ENCODE data around the gene FXYD1. TPM values are rescaled to one million over a fixed set of nuclear protein-coding genes. Genes with fewer than 3 reads are reported as not detected.

Gene FXYD1
- total and polyA plus RNA-seq, 2 experiments from 2014 or later = 0.43 to 1.2 TPM

GRCh38 chr19:35130761-35131720, 7.6 kb upstream of the FXYD1 start:
- H3K9me2 ChIP-seq (ENCODE audit: insufficient read depth) = no peaks in the 10 kb centered on the region
- no peaks in the 10 kb centered on the region for H3K79me2 ChIP-seq (ENCODE audit: insufficient read depth)
- H3F3A ChIP-seq (ENCODE audit: insufficient read depth) = no peaks in the 10 kb centered on the region
- no peak overlapping the region for H2AFZ ChIP-seq
- H3K4me2 ChIP-seq (ENCODE audit: unreplicated experiment) = no peak overlapping the region
- H3K4me1 ChIP-seq (ENCODE audit: insufficient read depth) = no peaks in the 10 kb centered on the region
- no peaks in the 10 kb centered on the region for H4K20me1 ChIP-seq (ENCODE audit: insufficient read depth)
- H3K9me3 ChIP-seq (ENCODE audit: low read depth) = no peaks in the 10 kb centered on the region
- no peak for TF ChIP-seq EZH2phosphoT487 (IDR thresholded peaks at IDR 0.05; ENCODE audit: insufficient read depth, low read depth)
- TF ChIP-seq EZH2 (IDR thresholded peaks at IDR 0.05; ENCODE audit: insufficient read depth, poor library complexity, severe bottlenecking) = no peak
- 68 to 71% methylated on average over 30 to 31 of the region's 31 CpGs for WGBS, 2 experiments (ENCODE audit: low coverage in 1 of 2, low lambda C conversion rate in 2 of 2, missing lambda C conversion rate in 2 of 2)
- H3K36me3 ChIP-seq (ENCODE audit: low read depth) = no peaks in the 10 kb centered on the region
- H3K9ac ChIP-seq = no peak overlapping the region
- no peak overlapping the region for H3K27ac ChIP-seq
- H3K4me3 ChIP-seq = no peak overlapping the region
- in situ Hi-C loops (cut with MboI) = no loop called here
- DNase-seq = no peak
- no peaks in the 10 kb centered on the region for H3K27me3 ChIP-seq (replicated peaks; ENCODE audit: insufficient read depth)

- Histone ChIP-seq H3K9me2 (ENCODE audit: insufficient read depth) (no peaks in the 10 kb centered on the region), H4K20me1 (ENCODE audit: insufficient read depth) (no peaks in the 10 kb centered on the region), H3K4me2 (ENCODE audit: unreplicated experiment) (no peak overlapping the region), H3F3A (ENCODE audit: insufficient read depth) (no peaks in the 10 kb centered on the region), H3K9me3 (ENCODE audit: low read depth) (no peaks in the 10 kb centered on the region), H3K27ac (no peak overlapping the region), H3K36me3 (ENCODE audit: low read depth) (no peaks in the 10 kb centered on the region), H2AFZ (no peak overlapping the region), H3K4me3 (no peak overlapping the region), H3K4me1 (ENCODE audit: insufficient read depth) (no peaks in the 10 kb centered on the region), H3K79me2 (ENCODE audit: insufficient read depth) (no peaks in the 10 kb centered on the region), H3K9ac (no peak overlapping the region), H3K27me3 (replicated peaks; ENCODE audit: insufficient read depth) (peaks cover 3% of the 10 kb centered on the region)
- in situ Hi-C loops (cut with MboI) = no loop called here
- no peak for DNase-seq
- TF ChIP-seq EZH2 (IDR thresholded peaks at IDR 0.05; ENCODE audit: insufficient read depth, poor library complexity, severe bottlenecking) (no peak), EZH2phosphoT487 (IDR thresholded peaks at IDR 0.05; ENCODE audit: insufficient read depth, low read depth) (no peak)
Observed at GRCh38 chr19:35132254-35132653, 6.4 kb upstream of the FXYD1 start.

DNA sequence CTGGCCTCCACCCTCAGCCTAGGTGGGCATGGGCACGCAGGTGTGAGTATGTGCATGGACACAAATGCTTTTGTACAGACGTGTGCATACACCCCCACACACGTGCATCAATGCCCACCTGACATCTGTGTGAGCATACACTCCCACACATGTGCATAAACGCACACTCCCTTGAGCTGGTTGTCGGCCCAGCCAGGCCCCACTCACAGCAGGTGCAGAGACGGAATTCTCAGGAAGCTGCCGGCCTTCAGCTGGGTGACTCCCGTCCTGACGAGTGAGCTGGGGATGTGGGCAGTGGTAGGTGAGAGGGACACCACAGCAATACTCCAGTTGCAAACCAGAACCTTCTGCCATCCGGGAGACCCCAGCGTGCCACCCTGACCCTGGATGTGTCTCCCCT, 4.8 kb upstream of the FXYD1 start:
- H3K9me2 ChIP-seq (ENCODE audit: insufficient read depth) = no peaks in the 10 kb centered on the region
- in situ Hi-C loops (cut with MboI) = no loop called here

GRCh38 chr19:35134601-35135242, 3.9 kb upstream of the FXYD1 start, which contains the start of gene LGI4:
Gene LGI4 (minus strand): TSS chr19:35135059. CDS start chr19:35134680, 379 bp downstream.
- Histone ChIP-seq H3K9ac (no peak within 1 kb of the TSS), H3K4me2 (ENCODE audit: unreplicated experiment) (no peak within 1 kb of the TSS), H3K9me2 (ENCODE audit: insufficient read depth) (no peaks in the 10 kb centered on the region), H3K27ac (no peak within 1 kb of the TSS), H4K20me1 (ENCODE audit: insufficient read depth) (no peaks in the 10 kb centered on the region), H3K79me2 (ENCODE audit: insufficient read depth) (no peaks in the 10 kb centered on the region), H3K27me3 (replicated peaks; ENCODE audit: insufficient read depth) (peaks cover 10% of the 10 kb centered on the region), H3K4me1 (ENCODE audit: insufficient read depth) (peaks cover 10% of the 10 kb centered on the region; the same call in 1 of the 2 replicates), H2AFZ (no peak within 1 kb of the TSS), H3F3A (ENCODE audit: insufficient read depth) (no peaks in the 10 kb centered on the region), H3K4me3 (no peak within 1 kb of the TSS), H3K9me3 (ENCODE audit: low read depth) (no peaks in the 10 kb centered on the region), H3K36me3 (ENCODE audit: low read depth) (no peaks in the 10 kb centered on the region)
- DNase-seq = peak; percentile 11
- TF ChIP-seq EZH2 (IDR thresholded peaks at IDR 0.05; ENCODE audit: insufficient read depth, poor library complexity, severe bottlenecking) (no peak), EZH2phosphoT487 (IDR thresholded peaks at IDR 0.05; ENCODE audit: insufficient read depth, low read depth) (no peak)
- WGBS, 2 experiments (ENCODE audit: low coverage in 1 of 2, low lambda C conversion rate in 2 of 2, missing lambda C conversion rate in 2 of 2) = 11 to 13% methylated on average over 10 to 15 of the region's 15 CpGs
- in situ Hi-C loops (cut with MboI) = no loop called here

More for the DNA sequence above, 4.8 kb upstream of the FXYD1 start:
- no peaks in the 10 kb centered on the region for H3K36me3 ChIP-seq (ENCODE audit: low read depth)
- no peak overlapping the region for H2AFZ ChIP-seq
- no peaks in the 10 kb centered on the region for H3F3A ChIP-seq (ENCODE audit: insufficient read depth)
- no peak overlapping the region for H3K9ac ChIP-seq
- H3K4me2 ChIP-seq (ENCODE audit: unreplicated experiment) = no peak overlapping the region
- H3K27me3 ChIP-seq (replicated peaks; ENCODE audit: insufficient read depth) = peaks cover 10% of the 10 kb centered on the region
- DNase-seq = no peak
- H3K4me3 ChIP-seq = no peak overlapping the region
- H4K20me1 ChIP-seq (ENCODE audit: insufficient read depth) = no peaks in the 10 kb centered on the region
- H3K27ac ChIP-seq = no peak overlapping the region
- no peaks in the 10 kb centered on the region for H3K79me2 ChIP-seq (ENCODE audit: insufficient read depth)
- WGBS, 2 experiments (ENCODE audit: low coverage in 1 of 2, low lambda C conversion rate in 2 of 2, missing lambda C conversion rate in 2 of 2) = 68 to 77% methylated on average over 8 to 11 of the region's 11 CpGs
- 0 out of 2 replicates have a peak, but pooled peaks cover under 1% of the 10 kb centered on the region for H3K4me1 ChIP-seq (ENCODE audit: insufficient read depth)
- TF ChIP-seq EZH2 (IDR thresholded peaks at IDR 0.05; ENCODE audit: insufficient read depth, poor library complexity, severe bottlenecking) (no peak), EZH2phosphoT487 (IDR thresholded peaks at IDR 0.05; ENCODE audit: insufficient read depth, low read depth) (no peak)
- no peaks in the 10 kb centered on the region for H3K9me3 ChIP-seq (ENCODE audit: low read depth)

Measured in GM23248 (cell line).